Activated naive CD8-positive, alpha-beta T cell treated with anti-CD3 and anti-CD28 coated beads, Interleukin-2, amount 10 ng/mL, durations not matched to agents 7 days and 5 days (primary cell): ENCODE data around the gene STUB1. TPM values are rescaled to one million over a fixed set of nuclear protein-coding genes. Genes with fewer than 3 reads are reported as not detected.
A peak's percentile ranks its signal among the peaks of the same experiment; 100 is the strongest.

Experiments
- ATAC-seq: fragments of 150-1000 bp; cut with Tn5 transposase; one replicate; pipeline ENCODE4 v1.10.0; 2021; ENCODE audit warnings: low read depth, moderate library complexity
- POLR2A ChIA-PET: fragments of 350-600 bp; sonication (Branson Sonifier 250); formaldehyde crosslinking; loops from one replicate; lab custom pipeline; 2021; ENCODE audit warnings: antibody characterized with exemption; lab: Charles Lee
- DNase-seq: peaks from one replicate; pipeline ENCODE4 v3.0.0; 2021
- H3K27ac Mint-ChIP-seq: one replicate; pipeline ENCODE4 v1.8.0; 2022; ENCODE audit warnings: mild to moderate bottlenecking, mixed read lengths
- H3K27me3 Mint-ChIP-seq: one replicate; pipeline ENCODE4 v1.8.0; 2022; ENCODE audit warnings: mild to moderate bottlenecking, moderate library complexity, mixed read lengths
- H3K36me3 Mint-ChIP-seq: one replicate; pipeline ENCODE4 v1.8.0; 2021; ENCODE audit warnings: mild to moderate bottlenecking, mixed read lengths
- H3K4me1 Mint-ChIP-seq: one replicate; pipeline ENCODE4 v1.8.0; 2021; ENCODE audit warnings: mixed read lengths
- H3K4me3 Mint-ChIP-seq: one replicate; pipeline ENCODE4 v1.8.0; 2022; ENCODE audit warnings: mild to moderate bottlenecking, moderate library complexity, mixed read lengths
- H3K9me3 Mint-ChIP-seq: one replicate; pipeline ENCODE4 v1.8.0; 2021; ENCODE audit warnings: mixed read lengths
- total RNA-seq, 2 experiments: library from RNA; stranded (reverse); gene quantifications; one replicate each; pipeline ENCODE4 v1.2.3, GENCODE V29; 2021

Gene STUB1
- total RNA-seq, 2 experiments from 2014 or later: 74.3 to 93.3 TPM

- peak; percentile 55 for ATAC-seq
- POLR2A ChIA-PET: interaction anchor here (1.0 to 2.3 kb wide), 4 partner anchors 9 to 15 kb away, joined by 3 to 13 read pairs (median 6); partner anchors contain the start of gene CIAO3
- no peaks in the 10 kb centered on the region for H3K27me3 Mint-ChIP-seq
- H3K4me1 Mint-ChIP-seq: no peaks in the 10 kb centered on the region
- H3K4me3 Mint-ChIP-seq: peak overlapping the region; percentile 40
- H3K36me3 Mint-ChIP-seq: no peaks in the 10 kb centered on the region
- H3K27ac Mint-ChIP-seq: no peak overlapping the region
- no peaks in the 10 kb centered on the region for H3K9me3 Mint-ChIP-seq
- peak; percentile 77 for DNase-seq
Observed at GRCh38 chr16:728131-728889, 48.1 kb downstream of the STUB1 start.

- no peak for ATAC-seq
- H3K27ac Mint-ChIP-seq: no peak overlapping the region
- H3K4me1 Mint-ChIP-seq: no peaks in the 10 kb centered on the region
- H3K4me3 Mint-ChIP-seq: peak overlapping the region; percentile 40
- no peaks in the 10 kb centered on the region for H3K27me3 Mint-ChIP-seq
- DNase-seq: peak; percentile 34
- H3K36me3 Mint-ChIP-seq: no peaks in the 10 kb centered on the region
- POLR2A ChIA-PET: interaction anchor here (1.1 to 1.5 kb wide), 4 partner anchors 8 to 13 kb away, joined by 5 to 7 read pairs (median 5); partner anchors contain the start of genes ANTKMT and CIAO3
- H3K9me3 Mint-ChIP-seq: no peaks in the 10 kb centered on the region
Observed at GRCh38 chr16:728890-729744, 48.9 kb downstream of the STUB1 start.

- ATAC-seq (no peak), DNase-seq (peak; percentile 41)
- no peak overlapping the region for H3K27ac Mint-ChIP-seq
- H3K27me3 Mint-ChIP-seq: no peaks in the 10 kb centered on the region
- H3K4me1 Mint-ChIP-seq: no peaks in the 10 kb centered on the region
- POLR2A ChIA-PET: interaction anchor here (1.1 to 1.3 kb wide), 2 partner anchors 9 to 11 kb away, joined by 5 read pairs; partner anchors contain the start of genes ANTKMT and CIAO3
- H3K36me3 Mint-ChIP-seq: no peaks in the 10 kb centered on the region
- H3K4me3 Mint-ChIP-seq: no peak overlapping the region
- H3K9me3 Mint-ChIP-seq: no peaks in the 10 kb centered on the region
Observed at GRCh38 chr16:729768-730665, 49.8 kb downstream of the STUB1 start.

GRCh38 chr16:730666-731509, 50.7 kb downstream of the STUB1 start:
- H3K9me3 Mint-ChIP-seq: no peaks in the 10 kb centered on the region
- POLR2A ChIA-PET: interaction anchor here (1.1 to 1.8 kb wide), 3 partner anchors 9 to 10 kb away, joined by 5 read pairs; partner anchors contain the start of genes ANTKMT and CIAO3
- no peak overlapping the region for H3K4me3 Mint-ChIP-seq
- no peak overlapping the region for H3K27ac Mint-ChIP-seq
- ATAC-seq (no peak), DNase-seq (no peak)
- no peaks in the 10 kb centered on the region for H3K27me3 Mint-ChIP-seq
- peaks cover 2% of the 10 kb centered on the region for H3K36me3 Mint-ChIP-seq
- peaks cover 2% of the 10 kb centered on the region for H3K4me1 Mint-ChIP-seq

GRCh38 chr16:732332-732731, 52.1 kb downstream of the STUB1 start:
- Mint-ChIP-seq H3K27ac (no peak overlapping the region), H3K36me3 (peaks cover 4% of the 10 kb centered on the region), H3K4me1 (peaks cover 2% of the 10 kb centered on the region), H3K27me3 (no peaks in the 10 kb centered on the region), H3K4me3 (no peak overlapping the region), H3K9me3 (no peaks in the 10 kb centered on the region)
- no peak for ATAC-seq
- no peak for DNase-seq
- POLR2A ChIA-PET: interaction anchor here (1.8 kb wide), 1 partner anchor 11 kb away, joined by 5 read pairs; the partner anchor contains the start of gene ANTKMT

Other genes starting within 250 kb of the STUB1 start
- gene CAPN15, start 152.7 kb upstream of the STUB1 start, total RNA-seq: 10 to 100 TPM; 83.5 to 87.4 TPM
- not detected for gene PRR35, start 120.0 kb upstream of the STUB1 start, total RNA-seq
- gene NHLRC4, start 113.4 kb upstream of the STUB1 start, total RNA-seq: 1 to 10 TPM; 3.0 to 3.6 TPM
- 10 to 100 TPM; 46.3 to 54.3 TPM for gene PIGQ, start 110.4 kb upstream of the STUB1 start, total RNA-seq
- 10 to 100 TPM; 15.1 to 18.2 TPM for gene RAB40C, start 90.3 kb upstream of the STUB1 start, total RNA-seq
- gene WFIKKN1, start 49.4 kb upstream of the STUB1 start, total RNA-seq: under 1 TPM; 0.47 to 0.60 TPM
- gene METTL26, start 44.1 kb upstream of the STUB1 start, total RNA-seq: 10 to 100 TPM; 75.7 to 81.2 TPM
- 10 to 100 TPM; 35.4 to 43.0 TPM for gene MCRIP2, start 38.6 kb upstream of the STUB1 start, total RNA-seq
- gene WDR90, start 31.0 kb upstream of the STUB1 start, total RNA-seq: 10 to 100 TPM; 73.2 to 79.1 TPM
- 100 to 1,000 TPM; 173 to 183 TPM for gene RHOT2, start 12.3 kb upstream of the STUB1 start, total RNA-seq
- 1 to 10 TPM; 1.1 to 1.7 TPM for gene RHBDL1, start 4.7 kb upstream of the STUB1 start, total RNA-seq
- 10 to 100 TPM; 34.0 to 38.3 TPM for gene JMJD8, start 3.9 kb downstream of the STUB1 start, total RNA-seq
- gene WDR24, start 10.0 kb downstream of the STUB1 start, total RNA-seq: 10 to 100 TPM; 18.7 to 20.3 TPM
- 10 to 100 TPM; 15.9 to 21.8 TPM for gene FBXL16, start 25.4 kb downstream of the STUB1 start, total RNA-seq
- 10 to 100 TPM; 10.0 to 12.4 TPM for gene METRN, start 34.7 kb downstream of the STUB1 start, total RNA-seq
- gene ANTKMT, start 40.7 kb downstream of the STUB1 start, total RNA-seq: 10 to 100 TPM; 21.6 to 23.2 TPM
- 1 to 10 TPM; 5.8 to 6.1 TPM for gene CCDC78, start 46.0 kb downstream of the STUB1 start, total RNA-seq
- gene HAGHL, start 46.7 kb downstream of the STUB1 start, total RNA-seq: 10 to 100 TPM; 25.8 to 34.2 TPM
- 10 to 100 TPM; 39.6 to 42.4 TPM for gene CIAO3, start 60.6 kb downstream of the STUB1 start, total RNA-seq
- not detected for gene MSLN, start 80.3 kb downstream of the STUB1 start, total RNA-seq
- gene RPUSD1, start 108.0 kb downstream of the STUB1 start, total RNA-seq: 10 to 100 TPM; 25.1 to 26.6 TPM
- gene CHTF18, start 108.2 kb downstream of the STUB1 start, total RNA-seq: 10 to 100 TPM; 92.8 to 94.2 TPM
- gene GNG13, start 120.3 kb downstream of the STUB1 start, total RNA-seq: not detected